HEK293 (cell line): ENCODE data around the gene MLLT3.

ENCODE experiments used
- CTCF ChIA-PET: fragments of 350-600 bp; formaldehyde crosslinking; extraction: SDS; loops from one replicate; lab custom pipeline; 2021; ENCODE audit warnings: antibody characterized with exemption; lab: Yijun Ruan, JAX
- POLR2A ChIA-PET: fragments of 300-600 bp; formaldehyde crosslinking; extraction: SDS; loops from one replicate; lab custom pipeline; 2020; ENCODE audit warnings: antibody characterized with exemption, inconsistent platforms; lab: Yijun Ruan, JAX
- H3K27ac ChIP-seq: fragments of 200-500 bp; sonication (Bioruptor generic); 2 replicates; pipeline ENCODE4 v1.5.1; 2014; ENCODE audit warnings: low read depth, low read length, control low read depth, inconsistent platforms; ENCODE audit errors: extremely low read depth
- H3K36me3 ChIP-seq, 2 experiments: fragments of 200-500 bp in 1 of 2; sonication (Bioruptor generic) in 1 of 2; 1 replicate in 1 of 2; 2 replicates in 1 of 2; pipeline ENCODE4 v1.5.1; 2014 to 2017; ENCODE audit warnings: inconsistent platforms in 2 of 2, low read length in 2 of 2; ENCODE audit not compliant: control insufficient read depth in 2 of 2, insufficient read depth in 1 of 2
- H3K4me1 ChIP-seq: fragments of 200-500 bp; sonication (Bioruptor generic); 2 replicates; pipeline ENCODE4 v1.5.1; 2014; ENCODE audit warnings: mild to moderate bottlenecking, low read length, inconsistent platforms; ENCODE audit not compliant: control insufficient read depth, insufficient read depth
- H3K4me3 ChIP-seq: 2 replicates; pipeline ENCODE4 v1.5.1; 2011; ENCODE audit warnings: low read depth, mild to moderate bottlenecking, control low read depth, low read length, moderate library complexity
- H3K9me3 ChIP-seq: fragments of 200-500 bp; sonication (Bioruptor generic); 2 replicates; pipeline ENCODE4 v1.5.1; 2014; ENCODE audit warnings: low read depth, low read length, inconsistent platforms; ENCODE audit not compliant: control insufficient read depth, insufficient read depth
- ATF2 ChIP-seq: fragments of 450-650 bp; formaldehyde crosslinking; IDR thresholded peaks from 2 replicates; pipeline ENCODE4 v1.5.1; 2016; ENCODE audit warnings: missing biosample characterization, missing genetic modification characterization, low read depth
- BCL11A ChIP-seq: fragments of 450-650 bp; formaldehyde crosslinking; IDR thresholded peaks from 2 replicates; pipeline ENCODE4 v1.5.1; 2016; ENCODE audit warnings: low read depth, missing biosample characterization, missing genetic modification characterization
- CTCF ChIP-seq: fragments of 450-650 bp; formaldehyde crosslinking; IDR thresholded peaks from 2 replicates; pipeline ENCODE4 v1.5.1; 2016; ENCODE audit warnings: missing biosample characterization, missing genetic modification characterization
- GLIS1 ChIP-seq: fragments of 450-650 bp; formaldehyde crosslinking; IDR thresholded peaks from 2 replicates; pipeline ENCODE4 v1.5.1; 2016; ENCODE audit warnings: missing biosample characterization, missing genetic modification characterization
- INSM2 ChIP-seq: fragments of 450-650 bp; formaldehyde crosslinking; IDR thresholded peaks from 2 replicates; pipeline ENCODE4 v1.5.1; 2016; ENCODE audit warnings: missing biosample characterization, missing genetic modification characterization
- KLF16 ChIP-seq: fragments of 450-650 bp; formaldehyde crosslinking; IDR thresholded peaks from 2 replicates; pipeline ENCODE4 v1.5.1; 2017; ENCODE audit warnings: missing biosample characterization, missing genetic modification characterization
- KLF17 ChIP-seq: fragments of 450-650 bp; formaldehyde crosslinking; IDR thresholded peaks from 2 replicates; pipeline ENCODE4 v1.5.1; 2016; ENCODE audit warnings: missing biosample characterization, missing genetic modification characterization
- PRDM1 ChIP-seq: fragments of 450-650 bp; formaldehyde crosslinking; IDR thresholded peaks from 2 replicates; pipeline ENCODE4; 2016; ENCODE audit warnings: missing biosample characterization, missing genetic modification characterization
- SCRT1 ChIP-seq: fragments of 450-650 bp; formaldehyde crosslinking; IDR thresholded peaks from 2 replicates; pipeline ENCODE4 v1.5.1; 2016; ENCODE audit warnings: missing biosample characterization, missing genetic modification characterization, borderline replicate concordance
- ZBTB20 ChIP-seq: fragments of 450-650 bp; formaldehyde crosslinking; IDR thresholded peaks from 2 replicates; pipeline ENCODE4 v1.5.1; 2016; ENCODE audit warnings: missing biosample characterization, missing genetic modification characterization
- ZNF112 ChIP-seq: fragments of 450-650 bp; formaldehyde crosslinking; IDR thresholded peaks from 2 replicates; pipeline ENCODE4 v1.5.0; 2017; ENCODE audit warnings: missing biosample characterization, missing genetic modification characterization
- ZNF138 ChIP-seq: fragments of 450-650 bp; formaldehyde crosslinking; IDR thresholded peaks from 2 replicates; pipeline ENCODE4 v1.5.1; 2016; ENCODE audit warnings: missing biosample characterization, missing genetic modification characterization, borderline replicate concordance
- ZNF211 ChIP-seq: fragments of 450-650 bp; formaldehyde crosslinking; IDR thresholded peaks from 2 replicates; pipeline ENCODE4 v1.5.1; 2016; ENCODE audit warnings: low read depth, missing biosample characterization, missing genetic modification characterization
- ZNF280D ChIP-seq: fragments of 450-650 bp; formaldehyde crosslinking; IDR thresholded peaks from 2 replicates; pipeline ENCODE4 v1.5.1; 2016; ENCODE audit warnings: missing biosample characterization, missing genetic modification characterization
- ZNF341 ChIP-seq: fragments of 450-650 bp; formaldehyde crosslinking; IDR thresholded peaks from 2 replicates; pipeline ENCODE4; 2016; ENCODE audit warnings: low read depth, missing biosample characterization, missing genetic modification characterization
- ZNF350 ChIP-seq: fragments of 450-650 bp; formaldehyde crosslinking; IDR thresholded peaks from 2 replicates; pipeline ENCODE4 v1.5.0; 2017; ENCODE audit warnings: missing biosample characterization, mild to moderate bottlenecking, missing genetic modification characterization
- ZNF426 ChIP-seq: fragments of 450-650 bp; formaldehyde crosslinking; IDR thresholded peaks from 2 replicates; pipeline ENCODE4 v1.5.1; 2017; ENCODE audit warnings: missing biosample characterization, missing genetic modification characterization, mild to moderate bottlenecking, inconsistent platforms, moderate library complexity
- ZNF449 ChIP-seq: fragments of 450-650 bp; formaldehyde crosslinking; IDR thresholded peaks from 2 replicates; pipeline ENCODE4 v1.5.1; 2017; ENCODE audit warnings: missing biosample characterization, mild to moderate bottlenecking, missing genetic modification characterization, moderate library complexity
- ZNF623 ChIP-seq: fragments of 450-650 bp; formaldehyde crosslinking; IDR thresholded peaks from 2 replicates; pipeline ENCODE4 v1.5.1; 2016; ENCODE audit warnings: missing biosample characterization, missing genetic modification characterization
- ZNF701 ChIP-seq: fragments of 450-650 bp; formaldehyde crosslinking; IDR thresholded peaks from 2 replicates; pipeline ENCODE4 v1.5.1; 2016; ENCODE audit warnings: missing biosample characterization, missing genetic modification characterization
- ZNF768 ChIP-seq: fragments of 450-650 bp; formaldehyde crosslinking; IDR thresholded peaks from 2 replicates; pipeline ENCODE4 v1.5.1; 2018; ENCODE audit warnings: missing biosample characterization, mild to moderate bottlenecking, missing genetic modification characterization
- ZNF830 ChIP-seq: fragments of 450-650 bp; IDR thresholded peaks from 2 replicates; pipeline ENCODE4 v1.5.0; 2018; ENCODE audit warnings: missing biosample characterization, missing genetic modification characterization, low read depth, mild to moderate bottlenecking, moderate library complexity
- ZSCAN23 ChIP-seq: fragments of 450-650 bp; formaldehyde crosslinking; IDR thresholded peaks from 2 replicates; pipeline ENCODE4 v1.5.1; 2016; ENCODE audit warnings: missing biosample characterization, missing genetic modification characterization

Gene MLLT3

GRCh38 chr9:20624201-20625002 lies 2.1 kb upstream of the MLLT3 start (continued):
- TF ChIP-seq ZNF211 (tag by site-specific recombination): no peak
- TF ChIP-seq, all 188 proteins: peak for 16

- H3K4me3 ChIP-seq: peak overlapping the region; percentile 86
- ChIA-PET CTCF (interaction anchor here (0.8 to 4.6 kb wide), 13 partner anchors 9 to 697 kb away, joined by 3 to 53 read pairs (median 6); partner anchors contain the start of gene FOCAD), POLR2A (interaction anchor here (0.6 to 1.7 kb wide), 2 partner anchors 60 to 204 kb away, joined by 3 to 16 read pairs; partner anchors contain the start of gene FOCAD)
- H3K9me3 ChIP-seq: no peaks in the 10 kb centered on the region
- H3K4me1 ChIP-seq: peaks cover 10% of the 10 kb centered on the region; the same call in 1 of the 2 replicates
- H3K36me3 ChIP-seq: no peaks in the 10 kb centered on the region
- peak overlapping the region; percentile 99; the same call in 1 of the 2 replicates for H3K27ac ChIP-seq
- no peak for TF ChIP-seq ZNF701 (tag by site-specific recombination)
- TF ChIP-seq ATF2 (tag by site-specific recombination): no peak
- TF ChIP-seq BCL11A: no peak
- TF ChIP-seq KLF16 (tag by site-specific recombination): 0 out of 2 replicates have a peak, but pooled peaks have one; percentile 19
- no peak for TF ChIP-seq ZNF623 (tag by site-specific recombination)
- no peak for TF ChIP-seq KLF17 (tag by site-specific recombination)
- TF ChIP-seq INSM2 (tag by site-specific recombination): no peak
- no peak for TF ChIP-seq GLIS1 (tag by site-specific recombination)
- no peak for TF ChIP-seq ZBTB20 (tag by site-specific recombination)
- TF ChIP-seq CTCF (tag by site-specific recombination): no peak
- TF ChIP-seq ZNF280D (tag by site-specific recombination): no peak
- TF ChIP-seq ZNF341: peak; percentile 65
- TF ChIP-seq ZNF112 (tag by site-specific recombination): no peak
- no peak for TF ChIP-seq ZNF830 (tag by site-specific recombination)
- no peak for TF ChIP-seq ZNF138
- TF ChIP-seq ZSCAN23: no peak
- no peak for TF ChIP-seq ZNF350 (tag by site-specific recombination)
- no peak for TF ChIP-seq ZNF449
- no peak for TF ChIP-seq ZNF768 (tag by site-specific recombination)
- TF ChIP-seq PRDM1 (tag by site-specific recombination): peak; percentile 98
- no peak for TF ChIP-seq SCRT1
- no peak for TF ChIP-seq ZNF426
These were observed 1.4 kb upstream of the MLLT3 start for GRCh38 chr9:20623748-20624124.
